SK-N-SH treated with all-trans-retinoic acid at 6 μM for 48 hours (cell line): ENCODE measurements around the gene NPAS2.

Experiments used
- ESRRG ChIP-seq: fragments of 250-450 bp; sonication (Bioruptor Pico); IDR thresholded peaks from 2 replicates; pipeline ENCODE4 v1.6.1; 2021; ENCODE audit warnings: mild to moderate bottlenecking
- ISL1 ChIP-seq: fragments of 250-450 bp; sonication (Bioruptor Pico); IDR thresholded peaks from 2 replicates; pipeline ENCODE4 v2.1.2; 2022; ENCODE audit warnings: mild to moderate bottlenecking, moderate library complexity
- TSHZ2 ChIP-seq: fragments of 250-450 bp; sonication (Bioruptor Pico); IDR thresholded peaks from 2 replicates; pipeline ENCODE4 v1.5.0; 2020; ENCODE audit warnings: mild to moderate bottlenecking, moderate library complexity
- ZNF565 ChIP-seq: fragments of 450-650 bp; formaldehyde crosslinking; conservative IDR thresholded peaks from 2 replicates; pipeline ENCODE4 v1.5.0; 2020; ENCODE audit warnings: low read depth, mild to moderate bottlenecking, moderate library complexity

- TF ChIP-seq ESRRG (CRISPR knock-in tag) (no peak), TSHZ2 (no peak), ISL1 (CRISPR knock-in tag) (no peak), ZNF565 (no peak)
Measured at GRCh38 chr2:100894796-100895156, 74.8 kb downstream of the NPAS2 start.
